Central memory CD4-positive, alpha-beta T cell (primary cell): ENCODE data around the gene TMEM128.
"Not testable (repeated sequence)": the region's sequence is repeated elsewhere in the genome, so short reads cannot be mapped to it uniquely, and the experiment has no call there.

Experiments
- DNase-seq: peaks from one replicate; pipeline ENCODE4 v3.0.0; 2022

Gene TMEM128

GRCh38 chr4:4254666-4255065 is 6.6 kb upstream of the TMEM128 start:
- DNase-seq: no peak

DNA sequence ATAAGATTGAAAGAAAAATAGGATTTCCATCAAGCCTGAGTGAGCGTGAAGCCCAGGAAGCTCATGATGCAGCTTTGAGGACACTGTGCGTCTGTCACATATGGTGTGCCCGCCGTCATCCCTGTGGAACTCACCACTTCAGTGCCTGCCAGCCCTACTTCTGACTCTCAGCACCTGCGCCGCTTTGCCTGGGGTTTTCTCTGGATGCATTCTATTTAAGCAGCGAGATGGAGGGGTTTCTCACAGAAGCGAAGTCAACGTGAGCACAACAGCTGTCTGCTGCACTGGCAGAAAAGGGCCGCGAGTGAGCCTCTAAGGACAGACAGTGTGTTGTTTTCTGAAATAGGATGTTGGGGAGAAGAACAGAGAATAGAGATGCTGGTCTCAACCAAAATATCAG is 6.2 kb upstream of the TMEM128 start:
- DNase-seq: no peak

GRCh38 chr4:4249866-4250265 is 1.8 kb upstream of the TMEM128 start:
- DNase-seq: no peak

DNA sequence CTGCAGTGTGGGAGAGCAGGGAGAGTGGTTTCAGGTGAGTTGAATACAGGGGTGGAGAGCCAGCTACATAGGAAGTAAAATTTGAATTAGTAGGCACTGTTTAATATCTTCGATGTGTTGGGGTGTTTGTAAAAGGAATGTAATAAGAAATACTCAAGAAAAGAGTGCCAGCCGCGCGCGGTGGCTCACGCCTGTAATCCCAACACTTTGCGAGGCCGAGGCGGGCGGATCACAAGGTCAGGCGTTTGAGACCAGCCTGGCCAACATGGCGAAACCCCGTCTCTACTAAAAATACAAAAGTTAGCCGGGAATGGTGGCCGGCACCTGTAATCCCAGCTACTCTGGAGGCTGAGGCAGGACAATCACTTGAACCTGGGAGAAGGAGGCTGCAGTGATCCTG is 1.3 kb upstream of the TMEM128 start:
- not testable (repeated sequence) for DNase-seq

- no peak for DNase-seq
Observed at GRCh38 chr4:4248885-4249203, 821 bp upstream of the TMEM128 start.

DNA sequence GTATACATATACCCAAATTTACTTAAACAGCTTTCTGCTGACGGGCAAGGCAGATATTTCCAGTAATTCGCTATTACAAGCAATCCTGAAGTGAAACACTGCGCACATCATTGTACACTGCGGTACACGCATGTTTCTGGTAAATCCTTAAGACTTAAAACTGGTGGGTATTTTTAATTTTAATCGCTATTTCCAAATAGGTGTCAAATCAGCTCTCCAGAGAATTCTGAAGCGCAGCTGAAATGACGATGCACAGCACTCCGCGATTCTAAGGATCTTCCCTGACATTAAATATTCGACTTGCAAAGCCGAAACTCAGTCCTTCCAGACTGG is 361 bp downstream of the TMEM128 start:
- no peak for DNase-seq

DNA sequence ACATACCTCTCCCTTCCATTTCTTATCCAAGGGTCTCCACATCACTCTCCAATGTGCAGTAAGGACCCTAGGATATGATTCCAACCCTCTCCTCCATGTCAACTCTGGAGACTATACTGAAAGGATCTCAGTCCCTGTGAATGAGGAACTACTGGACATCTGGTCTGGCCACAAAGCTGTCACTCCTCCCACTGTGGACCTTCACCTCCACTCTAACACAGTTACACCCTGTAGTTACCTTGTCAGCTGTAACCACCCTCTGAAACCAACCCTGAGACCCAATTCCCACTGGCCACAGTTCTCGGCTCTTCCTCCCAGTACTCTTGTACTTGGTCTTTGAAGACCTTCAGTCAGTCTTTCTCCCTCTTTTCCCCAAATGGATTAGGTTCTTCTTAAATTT is 2.9 kb downstream of the TMEM128 start:
- DNase-seq: no peak

GRCh38 chr4:4239551-4239950 is 8.5 kb downstream of the TMEM128 start:
- not testable (repeated sequence) for DNase-seq

DNA sequence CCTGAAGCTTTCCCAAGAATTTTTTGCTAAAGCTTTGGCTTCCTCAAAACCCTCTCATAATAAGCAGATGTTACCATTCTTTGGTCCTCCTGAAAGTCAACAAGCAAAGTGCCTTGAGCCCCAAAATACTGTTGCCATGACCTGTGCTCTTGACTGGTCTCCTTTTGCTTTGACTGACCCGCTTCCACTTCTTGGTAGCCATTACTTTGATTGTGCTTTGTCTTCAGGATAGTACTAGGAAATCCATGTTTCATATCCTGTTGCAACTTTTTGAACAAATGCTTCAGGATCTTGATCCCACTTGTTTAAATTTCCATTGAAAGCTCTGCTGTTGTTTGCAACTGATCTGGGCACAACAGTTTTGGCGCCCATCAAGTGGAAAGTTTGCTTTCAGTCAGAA is 14.4 kb downstream of the TMEM128 start:
- DNase-seq: no peak

DNA sequence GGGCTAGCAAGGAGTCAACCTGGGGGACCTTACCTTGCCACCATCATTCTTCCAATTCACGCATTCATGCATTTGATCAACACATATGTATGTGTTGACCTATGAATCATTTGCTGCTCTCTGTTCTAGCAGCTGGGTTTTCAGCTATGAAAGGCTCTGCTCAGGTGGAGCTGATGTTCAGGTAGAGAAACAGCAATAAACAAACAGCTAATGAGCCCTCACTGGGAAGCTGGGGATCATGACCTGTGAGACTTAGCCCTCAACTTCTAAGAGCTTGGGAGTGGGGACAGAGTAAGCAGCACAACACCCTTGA is 19.7 kb downstream of the TMEM128 start:
- no peak for DNase-seq

DNA sequence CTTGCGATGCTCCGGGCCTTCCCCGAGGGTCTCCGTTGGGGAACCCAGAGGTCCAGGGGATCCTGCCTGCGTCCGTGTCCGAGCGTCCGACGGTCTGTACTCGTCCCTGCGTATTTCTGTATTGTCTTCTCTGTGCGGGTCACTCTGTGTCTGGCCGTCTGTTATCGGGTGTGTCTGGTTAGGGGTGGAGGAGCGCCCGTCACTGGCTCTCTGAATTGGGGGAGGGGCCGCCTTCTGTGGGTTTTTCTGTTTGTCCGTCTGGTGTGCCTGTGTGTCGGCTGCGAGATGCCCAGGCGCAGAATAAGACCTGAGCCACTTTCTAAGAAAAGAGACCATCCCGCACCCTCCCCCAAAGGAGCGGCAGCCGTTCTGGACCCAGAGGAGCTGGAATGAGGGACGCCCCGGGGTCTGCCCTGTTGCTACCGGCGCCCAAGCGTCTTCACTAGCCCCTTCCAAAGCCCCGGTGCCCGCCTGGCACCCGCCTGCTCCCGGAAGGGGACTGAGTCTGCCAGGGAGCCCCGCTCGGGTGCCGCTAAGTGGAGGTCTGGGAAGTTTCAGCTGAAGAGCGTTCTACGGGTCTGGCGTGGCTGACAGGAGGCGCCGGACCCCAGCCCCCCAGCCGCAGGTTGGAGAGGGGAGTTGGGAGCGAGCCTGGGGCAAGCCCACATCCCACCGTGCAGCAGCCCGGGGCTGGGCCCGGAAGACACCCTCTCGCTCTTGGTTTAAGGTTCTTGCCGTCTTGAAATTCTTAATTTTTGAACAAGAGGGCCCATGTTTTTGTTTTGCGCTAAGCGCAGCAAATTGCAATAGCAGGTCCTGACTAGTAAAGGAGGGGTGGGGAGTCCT is 20.3 kb downstream of the TMEM128 start:
- DNase-seq: no peak

DNA sequence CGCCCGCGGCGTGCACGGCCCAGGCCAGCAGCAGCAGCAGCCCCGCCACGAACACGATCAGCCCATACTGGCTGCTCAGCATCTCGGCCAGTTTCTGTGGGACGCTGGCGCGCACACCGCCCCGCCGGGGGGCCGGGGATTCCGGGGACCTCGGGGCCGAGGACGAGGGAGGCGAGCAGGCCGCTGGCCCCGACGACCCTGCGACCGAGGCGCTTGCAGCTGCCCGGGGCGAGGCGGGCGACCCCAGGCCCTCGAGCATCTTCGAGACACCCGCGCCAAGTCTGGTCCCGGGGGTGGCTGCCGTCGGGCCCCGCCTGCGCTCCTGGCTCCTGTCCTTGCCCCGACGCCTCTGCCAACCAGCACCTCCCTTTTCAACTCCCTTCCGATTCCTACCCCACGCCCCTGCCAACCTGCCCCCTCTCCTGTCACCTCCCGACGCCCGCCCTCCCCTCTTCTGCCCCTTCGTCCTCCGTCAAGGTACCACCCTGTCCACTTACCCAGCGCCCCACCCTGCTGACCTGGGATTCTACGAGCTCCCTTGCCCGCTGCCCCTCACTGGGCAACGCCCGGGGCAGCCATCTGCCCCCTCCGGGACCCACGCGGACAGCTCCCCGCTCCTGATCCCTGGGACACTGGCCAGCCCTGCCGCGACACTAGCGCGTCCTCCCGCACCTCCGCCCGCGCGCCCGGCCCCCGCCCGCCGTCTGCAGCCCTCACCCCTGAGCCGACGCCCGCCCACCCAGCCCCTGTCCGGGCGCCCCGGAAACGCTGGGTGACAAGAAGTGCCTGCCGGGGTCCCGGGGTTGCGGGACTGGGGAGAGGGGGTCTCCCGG is 21.2 kb downstream of the TMEM128 start, which contains the start of gene OTOP1:
Gene OTOP1, minus strand, starts transcription at position 324 of the 833 bp plus-strand sequence. Its CDS starts 65 bp downstream, at position 259.
- no peak for DNase-seq

GRCh38 chr4:4225915-4226605 is 22.0 kb downstream of the TMEM128 start:
- DNase-seq: no peak

GRCh38 chr4:4217113-4217512 is 30.9 kb downstream of the TMEM128 start:
- no peak for DNase-seq

DNA sequence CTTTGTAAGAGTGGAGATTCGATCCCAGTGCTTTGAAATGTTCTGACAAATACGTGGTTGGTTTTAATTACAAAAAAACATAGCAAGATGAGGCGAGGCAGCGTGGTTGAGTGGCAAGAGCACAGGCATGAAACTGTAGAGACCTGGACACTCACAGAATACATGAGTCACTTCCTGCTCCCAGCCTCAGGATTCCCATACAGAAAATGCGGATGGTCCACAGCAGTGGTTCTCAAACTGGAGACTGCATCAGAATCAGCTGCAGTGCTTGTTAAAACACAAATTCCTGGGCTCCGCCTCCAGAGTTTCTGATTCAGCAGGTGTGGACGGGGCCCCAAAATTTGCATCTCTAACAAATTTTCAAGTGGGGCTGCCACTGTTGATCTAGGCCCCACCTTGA is 31.4 kb downstream of the TMEM128 start:
- DNase-seq: no peak

DNA sequence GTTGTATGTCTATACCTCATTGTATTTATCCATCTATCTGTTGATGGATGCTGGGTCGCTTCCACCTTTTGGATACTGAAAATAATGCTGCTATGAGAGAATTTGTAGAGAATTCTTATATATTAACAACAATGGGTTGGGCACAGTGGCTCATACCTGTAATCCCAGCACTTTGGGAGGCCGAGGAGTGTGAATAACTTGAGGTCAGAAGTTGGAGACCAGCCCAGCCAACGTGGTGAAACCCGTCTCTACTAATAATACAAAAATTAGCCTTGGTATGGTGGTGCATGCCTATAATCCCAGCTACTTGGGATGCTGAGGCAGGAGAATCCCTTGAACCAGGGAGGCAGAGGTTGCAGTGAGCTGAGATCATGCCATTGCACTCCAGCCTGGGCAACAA is 34.3 kb downstream of the TMEM128 start:
- DNase-seq: not testable (repeated sequence)

DNA sequence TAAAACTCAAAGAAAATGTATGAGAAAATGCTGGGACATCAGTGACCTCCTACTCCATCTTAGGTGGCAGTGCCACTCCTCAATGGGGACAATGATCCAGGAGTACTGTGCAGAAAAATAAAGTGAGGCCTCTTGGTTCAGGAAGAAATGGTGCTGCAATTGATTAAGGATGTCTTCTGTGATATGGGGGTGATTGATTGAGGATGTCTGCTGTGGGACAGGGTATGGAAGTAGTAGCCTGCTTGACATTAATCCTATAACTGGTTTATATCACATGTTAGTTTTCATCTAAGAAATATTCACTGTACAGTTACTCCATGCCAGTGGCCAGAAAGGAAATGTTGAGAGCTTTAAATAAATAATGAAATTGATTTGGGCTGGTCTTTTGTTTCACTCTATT is 41.8 kb downstream of the TMEM128 start:
- DNase-seq: no peak

DNA sequence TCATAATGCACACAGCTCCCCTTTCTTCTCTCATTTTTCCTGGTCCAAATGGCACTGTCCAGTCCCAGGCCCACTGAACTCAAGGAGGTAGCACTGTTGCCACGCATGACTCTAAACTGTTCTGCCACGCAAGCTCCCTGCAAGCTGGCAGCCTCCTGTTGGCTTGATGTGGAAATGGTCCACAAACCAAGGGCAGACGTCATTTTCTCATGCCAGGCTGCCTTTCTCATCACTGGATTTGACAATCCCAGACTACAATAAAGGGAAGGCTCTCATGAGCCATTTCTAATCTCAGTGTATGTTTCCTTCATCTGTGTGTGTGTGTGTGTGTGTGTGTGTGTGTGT is 43.6 kb downstream of the TMEM128 start:
- no peak for DNase-seq

DNA sequence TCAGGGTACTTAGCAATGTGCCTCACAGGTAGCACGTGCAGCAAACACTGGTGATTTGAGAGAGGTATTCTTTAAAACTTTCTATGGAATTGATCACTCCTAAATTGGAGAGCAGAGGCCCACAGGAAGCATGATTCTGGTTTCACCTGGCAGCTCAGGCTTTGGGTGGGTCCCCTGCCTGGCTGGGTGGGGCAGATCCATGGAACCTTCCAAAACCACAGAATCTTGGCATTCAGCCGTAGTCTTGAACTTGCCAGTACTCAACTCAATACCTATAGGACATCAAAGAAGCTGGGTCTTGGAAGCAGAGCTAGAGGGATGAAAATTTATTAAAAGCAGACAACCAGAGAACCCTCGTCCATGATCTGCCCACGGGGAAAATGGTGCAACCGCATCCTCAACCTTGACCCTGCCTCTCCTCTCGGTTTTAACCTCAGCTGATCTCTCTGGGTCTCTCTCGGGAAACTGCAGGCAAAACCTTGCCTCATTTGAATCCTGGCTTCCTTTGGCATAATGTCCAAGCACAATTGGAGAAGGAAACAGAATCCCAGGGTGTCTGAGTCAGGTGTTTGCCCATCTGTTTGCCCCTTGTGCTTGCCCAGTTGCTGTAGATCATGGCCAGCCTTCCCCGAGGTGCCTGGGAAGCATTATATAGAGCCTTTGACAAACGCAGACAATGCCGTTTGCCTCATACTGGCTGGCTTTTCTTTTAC is 44.2 kb downstream of the TMEM128 start:
- no peak for DNase-seq

DNA sequence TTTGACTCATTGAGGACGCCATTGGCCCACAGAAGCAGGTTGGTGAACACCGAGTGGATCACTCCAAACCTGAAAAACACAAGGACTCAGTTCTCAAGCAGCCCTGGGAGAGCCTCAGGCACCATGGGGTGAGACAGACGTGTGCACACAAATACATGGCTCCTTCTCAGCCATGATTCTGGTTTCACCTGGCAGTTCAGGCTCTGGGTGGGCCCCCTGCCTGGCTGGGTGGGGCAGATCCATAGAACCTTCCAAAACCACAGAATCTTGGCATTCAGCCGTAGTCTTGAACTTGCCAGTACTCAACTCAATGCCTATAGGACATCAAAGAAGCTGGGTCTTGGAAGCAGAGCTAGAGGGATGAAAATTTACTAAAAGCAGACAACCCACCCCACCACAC is 45.5 kb downstream of the TMEM128 start:
- no peak for DNase-seq

- DNase-seq: no peak
Observed at GRCh38 chr4:4200624-4201023, 47.4 kb downstream of the TMEM128 start.

- no peak for DNase-seq
Observed at GRCh38 chr4:4195354-4195753, 52.7 kb downstream of the TMEM128 start.

DNA sequence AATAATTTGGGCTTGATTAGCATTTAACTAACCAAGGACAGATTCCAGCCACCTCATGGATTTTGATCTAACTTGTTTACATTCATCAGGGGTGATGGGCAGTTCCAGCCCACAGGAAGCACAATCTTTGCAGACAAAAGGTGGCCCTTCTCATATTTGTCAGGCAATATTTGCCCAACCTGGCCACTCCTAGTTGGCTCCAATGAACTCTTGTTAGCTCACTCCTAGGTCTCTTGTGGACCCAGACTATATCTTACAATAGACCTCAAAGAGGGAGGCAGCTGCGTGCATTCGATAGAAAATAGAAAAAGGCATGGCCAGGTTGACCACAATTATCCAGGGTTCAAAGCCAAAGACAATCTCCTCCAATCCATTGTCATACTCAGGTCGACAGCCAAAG is 59.5 kb downstream of the TMEM128 start:
- not testable (repeated sequence) for DNase-seq
